SK-N-MC (cell line): ENCODE data around the gene MTMR10.

Experiments used
- DNase-seq: peaks from one replicate; pipeline ENCODE4 v3.0.0-alpha.2; 2011; ENCODE audit warnings: low read depth, low spot score
- H3K27ac ChIP-seq: fragments of 200-600 bp; sonication (generic); 2 replicates; pipeline ENCODE4 v1.5.1; 2016; ENCODE audit warnings: mixed run types
- H3K36me3 ChIP-seq: fragments of 200-600 bp; sonication (generic); 2 replicates; pipeline ENCODE4 v1.6.1; 2017; ENCODE audit warnings: antibody characterized with exemption, low read length, mixed read lengths; ENCODE audit not compliant: insufficient read depth
- H3K4me3 ChIP-seq: fragments of 200-600 bp; sonication (generic); 2 replicates; pipeline ENCODE4 v1.5.1; 2016
- H3K9ac ChIP-seq: fragments of 200-600 bp; sonication (generic); 2 replicates; pipeline ENCODE4 v1.8.0; 2017; ENCODE audit warnings: mixed run types, mixed read lengths; ENCODE audit not compliant: insufficient read length
- H3K9me3 ChIP-seq: fragments of 200-600 bp; sonication (generic); 2 replicates; pipeline ENCODE4 v1.6.1; 2017; ENCODE audit warnings: low read depth, mild to moderate bottlenecking, antibody characterized with exemption, low read length, moderate library complexity, mixed read lengths
- EZH2 ChIP-seq: fragments of 200-600 bp; sonication (generic); IDR thresholded peaks from one replicate; pipeline ENCODE4 v1.6.1; 2017; ENCODE audit warnings: antibody characterized with exemption
- FOXP2 ChIP-seq: optimal IDR thresholded peaks from 2 replicates; pipeline ENCODE3; 2011; ENCODE audit warnings: mild to moderate bottlenecking, moderate library complexity; ENCODE audit not compliant: insufficient read depth; ENCODE audit errors: extremely low read length, control extremely low read depth
- POLR2AphosphoS5 ChIP-seq: IDR thresholded peaks from 2 replicates; pipeline ENCODE4 v1.6.1; 2012; ENCODE audit warnings: mild to moderate bottlenecking, low read depth, low read length, borderline replicate concordance

MTMR10 gene

GRCh38 chr15:30984118-30984517, 7.3 kb downstream of the MTMR10 start:
- H3K36me3 ChIP-seq, result no peaks in the 10 kb centered on the region
- H3K27ac ChIP-seq, result no peak overlapping the region
- DNase-seq, result no peak
- H3K9me3 ChIP-seq, result no peaks in the 10 kb centered on the region
- H3K9ac ChIP-seq, result no peak overlapping the region
- no peak overlapping the region for H3K4me3 ChIP-seq
- TF ChIP-seq FOXP2 (no peak), EZH2 (no peak), POLR2AphosphoS5 (no peak)

GRCh38 chr15:30979457-30979856, 12.0 kb downstream of the MTMR10 start:
- no peak overlapping the region for H3K9ac ChIP-seq
- TF ChIP-seq POLR2AphosphoS5 (no peak), FOXP2 (no peak), EZH2 (no peak)
- H3K9me3 ChIP-seq, result no peaks in the 10 kb centered on the region
- no peak for DNase-seq
- H3K27ac ChIP-seq, result no peak overlapping the region
- H3K36me3 ChIP-seq, result no peaks in the 10 kb centered on the region
- H3K4me3 ChIP-seq, result no peak overlapping the region

- Histone ChIP-seq H3K27ac (no peak overlapping the region), H3K4me3 (no peak overlapping the region), H3K36me3 (no peaks in the 10 kb centered on the region), H3K9ac (no peak overlapping the region), H3K9me3 (no peaks in the 10 kb centered on the region)
- TF ChIP-seq FOXP2 (no peak), EZH2 (no peak), POLR2AphosphoS5 (no peak)
- no peak for DNase-seq
Observed at GRCh38 chr15:30978328-30978727, 13.1 kb downstream of the MTMR10 start.

GRCh38 chr15:30974112-30974511, 17.3 kb downstream of the MTMR10 start:
- Histone ChIP-seq H3K9ac (no peak overlapping the region), H3K36me3 (no peaks in the 10 kb centered on the region), H3K4me3 (no peak overlapping the region), H3K27ac (no peak overlapping the region), H3K9me3 (no peaks in the 10 kb centered on the region)
- no peak for DNase-seq
- no peak for TF ChIP-seq EZH2
- TF ChIP-seq FOXP2, result no peak
- no peak for TF ChIP-seq POLR2AphosphoS5

GRCh38 chr15:30973379-30973778, 18.0 kb downstream of the MTMR10 start:
- TF ChIP-seq POLR2AphosphoS5 (no peak), FOXP2 (no peak), EZH2 (no peak)
- no peak overlapping the region for H3K27ac ChIP-seq
- DNase-seq, result no peak
- no peak overlapping the region for H3K9ac ChIP-seq
- no peak overlapping the region for H3K4me3 ChIP-seq
- no peaks in the 10 kb centered on the region for H3K9me3 ChIP-seq
- H3K36me3 ChIP-seq, result no peaks in the 10 kb centered on the region

- H3K9ac ChIP-seq, result no peak overlapping the region
- TF ChIP-seq FOXP2, result no peak
- TF ChIP-seq POLR2AphosphoS5, result no peak
- no peak for TF ChIP-seq EZH2
- no peaks in the 10 kb centered on the region for H3K36me3 ChIP-seq
- no peaks in the 10 kb centered on the region for H3K9me3 ChIP-seq
- H3K27ac ChIP-seq, result no peak overlapping the region
- H3K4me3 ChIP-seq, result no peak overlapping the region
- no peak for DNase-seq
Observed at GRCh38 chr15:30969724-30970123, 21.7 kb downstream of the MTMR10 start.

GRCh38 chr15:30963681-30964080, 27.7 kb downstream of the MTMR10 start:
- no peak overlapping the region for H3K9ac ChIP-seq
- no peak overlapping the region for H3K4me3 ChIP-seq
- no peaks in the 10 kb centered on the region; the same call in 1 of the 2 replicates for H3K36me3 ChIP-seq
- no peak for DNase-seq
- TF ChIP-seq POLR2AphosphoS5 (no peak), EZH2 (no peak), FOXP2 (no peak)
- H3K9me3 ChIP-seq, result no peaks in the 10 kb centered on the region
- H3K27ac ChIP-seq, result no peak overlapping the region

GRCh38 chr15:30962659-30963058, 28.8 kb downstream of the MTMR10 start:
- TF ChIP-seq POLR2AphosphoS5 (no peak), EZH2 (no peak), FOXP2 (no peak)
- Histone ChIP-seq H3K9me3 (no peaks in the 10 kb centered on the region), H3K9ac (no peak overlapping the region), H3K4me3 (no peak overlapping the region), H3K36me3 (peaks cover 3% of the 10 kb centered on the region; the same call in 1 of the 2 replicates), H3K27ac (no peak overlapping the region)
- DNase-seq, result no peak

- Histone ChIP-seq H3K9ac (no peak overlapping the region), H3K4me3 (no peak overlapping the region), H3K27ac (no peak overlapping the region), H3K9me3 (no peaks in the 10 kb centered on the region), H3K36me3 (peaks cover 3% of the 10 kb centered on the region; the same call in 1 of the 2 replicates)
- DNase-seq, result no peak
- no peak for TF ChIP-seq FOXP2
- TF ChIP-seq POLR2AphosphoS5, result no peak
- TF ChIP-seq EZH2, result no peak
Observed at GRCh38 chr15:30962079-30962478, 29.3 kb downstream of the MTMR10 start.
